Keratinocyte (primary cell): ENCODE measurements around the gene SYT11. TPM values are rescaled to one million over a fixed set of nuclear protein-coding genes. Genes with fewer than 3 reads are reported as not detected.

Experiments
- DNase-seq: peaks from one replicate; pipeline ENCODE4 v3.0.0-alpha.2; 2011; ENCODE audit warnings: low read depth, missing footprints, low spot score
- FAIRE-seq: peaks from 2 replicates; lab custom pipeline; 2011; peaks lifted over from hg19 to GRCh38; lab: Jason Lieb, UNC
- H2AFZ ChIP-seq: 2 replicates; pipeline ENCODE4 v1.6.0; 2012; ENCODE audit warnings: low read length, control low read depth, inconsistent platforms; ENCODE audit not compliant: control insufficient read depth
- H3K27ac ChIP-seq: 2 replicates; pipeline ENCODE4 v1.5.1; 2011; ENCODE audit warnings: low read length; ENCODE audit not compliant: control insufficient read depth, insufficient read depth
- H3K27me3 ChIP-seq: 3 replicates; pipeline ENCODE4 v1.6.0; 2011; ENCODE audit warnings: low read length; ENCODE audit not compliant: control insufficient read depth, insufficient read depth; ENCODE audit errors: extremely low read depth
- H3K36me3 ChIP-seq, 2 experiments: 2 replicates in 1 of 2; 3 replicates in 1 of 2; pipeline ENCODE4 v1.5.1; 2011; ENCODE audit warnings: low read length in 2 of 2, mild to moderate bottlenecking in 1 of 2; ENCODE audit not compliant: control insufficient read depth in 2 of 2, insufficient read depth in 2 of 2; ENCODE audit errors: extremely low read depth in 1 of 2
- H3K4me1 ChIP-seq: 3 replicates; pipeline ENCODE4 v1.5.1; 2011; ENCODE audit warnings: low read length; ENCODE audit not compliant: control insufficient read depth, insufficient read depth; ENCODE audit errors: extremely low read depth
- H3K4me2 ChIP-seq: 3 replicates; pipeline ENCODE4 v1.6.0; 2011; ENCODE audit warnings: low read depth, low read length; ENCODE audit not compliant: control insufficient read depth, insufficient read depth; ENCODE audit errors: extremely low read depth
- H3K4me3 ChIP-seq, 3 experiments: fragments of 200-600 bp in 1 of 3; sonication (generic) in 1 of 3; 2 replicates in 2 of 3; 3 replicates in 1 of 3; pipeline ENCODE4 v1.5.1; 2011 to 2016; ENCODE audit warnings: low read length in 3 of 3, mild to moderate bottlenecking in 3 of 3, control low read depth in 2 of 3, inconsistent platforms in 1 of 3, low read depth in 1 of 3, mixed read lengths in 1 of 3, mixed run types in 1 of 3, moderate library complexity in 1 of 3; ENCODE audit not compliant: control insufficient read depth in 2 of 3, insufficient read depth in 2 of 3; ENCODE audit errors: extremely low read depth in 1 of 3
- H3K79me2 ChIP-seq: 2 replicates; pipeline ENCODE4 v1.6.0; 2012; ENCODE audit warnings: low read length; ENCODE audit not compliant: control insufficient read depth, insufficient read depth
- H3K9ac ChIP-seq: 3 replicates; pipeline ENCODE4 v1.6.0; 2011; ENCODE audit warnings: low read length; ENCODE audit not compliant: control insufficient read depth, insufficient read depth; ENCODE audit errors: extremely low read depth
- H3K9me1 ChIP-seq: 3 replicates; pipeline ENCODE4 v1.6.0; 2011; ENCODE audit warnings: low read length; ENCODE audit not compliant: control insufficient read depth, insufficient read depth; ENCODE audit errors: extremely low read depth
- H3K9me3 ChIP-seq: 2 replicates; pipeline ENCODE4 v1.5.1; 2012; ENCODE audit warnings: low read depth, low read length; ENCODE audit not compliant: control insufficient read depth
- H4K20me1 ChIP-seq: 3 replicates; pipeline ENCODE4 v1.6.0; 2011; ENCODE audit warnings: low read length; ENCODE audit not compliant: control insufficient read depth, insufficient read depth; ENCODE audit errors: extremely low read depth
- CTCF ChIP-seq, 3 experiments: IDR thresholded peaks in 1 of 3; conservative IDR thresholded peaks in 1 of 3; optimal IDR thresholded peaks in 1 of 3; 2 replicates in 2 of 3; 3 replicates in 1 of 3; pipeline versions ENCODE3 to v1.5.1; 2011; ENCODE audit warnings: low read length in 3 of 3, mild to moderate bottlenecking in 3 of 3, moderate library complexity in 2 of 3, control low read depth in 1 of 3, inconsistent platforms in 1 of 3; ENCODE audit not compliant: insufficient read depth in 2 of 3; ENCODE audit errors: extremely low read depth in 1 of 3
- EZH2 ChIP-seq: IDR thresholded peaks from one replicate; pipeline ENCODE4 v1.6.1; 2012; ENCODE audit warnings: inconsistent platforms, mild to moderate bottlenecking, low read length, moderate library complexity
- dilution Hi-C: fragments of 300-500 bp; cut with MboI; formaldehyde crosslinking; loops from one replicate; pipeline ENCODE4 v1.7.0; 2020; ENCODE audit warnings: low sequenced_read_pairs; ENCODE audit not compliant: extremely low pct_ligation_motif_present
- polyA plus RNA-seq, 5 experiments: library from polyadenylated mRNA; depleted of rRNA in 3 of 5; stranded (reverse) in 3 of 5; stranded (forward) in 1 of 5; unstranded in 1 of 5; fragments of >200 nt; gene quantifications; 1 replicate in 1 of 5; 2 replicates in 3 of 5; 3 replicates in 1 of 5; pipeline versions ENCODE4 v1.2.1 to v1.2.3, GENCODE V29; 2011 to 2012; ENCODE audit warnings: missing spikeins in 2 of 5, low read depth in 1 of 5, low replicate concordance in 1 of 5

The SYT11 gene
- polyA plus RNA-seq, 1 donor (not counting 4 experiments of a cell fraction or from before 2014, with no cell fraction given) = 0.08 TPM

GRCh38 chr1:155844860-155845421 is 14.4 kb upstream of the SYT11 start:
- H3K4me1 ChIP-seq = no peaks in the 10 kb centered on the region
- DNase-seq = no peak
- H3K9me1 ChIP-seq = no peaks in the 10 kb centered on the region
- no peak overlapping the region for H3K27ac ChIP-seq
- H3K4me3 ChIP-seq = no peak overlapping the region
- peaks cover 60% of the 10 kb centered on the region for H3K79me2 ChIP-seq
- H2AFZ ChIP-seq = no peak overlapping the region
- no peak overlapping the region for H3K4me2 ChIP-seq
- H3K9ac ChIP-seq = no peak overlapping the region
- H4K20me1 ChIP-seq = no peaks in the 10 kb centered on the region
- dilution Hi-C loops = no loop called here
- TF ChIP-seq EZH2 = no peak
- TF ChIP-seq CTCF (optimal IDR thresholded peaks at IDR 0.05 in 1 of 3, IDR thresholded peaks at IDR 0.05 in 1 of 3, conservative IDR thresholded peaks at IDR 0.05 in 1 of 3; ENCODE audit: extremely low read depth in 1 of 3, insufficient read depth in 2 of 3, low read length in 3 of 3) = no peak
- H3K36me3 ChIP-seq = peaks cover 6 to 9% of the 10 kb centered on the region in 2 experiments
- FAIRE-seq = no peak
- no peaks in the 10 kb centered on the region for H3K27me3 ChIP-seq
- H3K9me3 ChIP-seq = no peaks in the 10 kb centered on the region

GRCh38 chr1:155847823-155848529 is 11.4 kb upstream of the SYT11 start:
- no peak overlapping the region for H3K4me3 ChIP-seq
- no peak for DNase-seq
- peaks cover 75% of the 10 kb centered on the region for H3K79me2 ChIP-seq
- H3K4me2 ChIP-seq = no peak overlapping the region
- no peak overlapping the region for H2AFZ ChIP-seq
- dilution Hi-C loops = no loop called here
- no peaks in the 10 kb centered on the region for H3K27me3 ChIP-seq
- no peak for TF ChIP-seq EZH2
- TF ChIP-seq CTCF (optimal IDR thresholded peaks at IDR 0.05 in 1 of 3, IDR thresholded peaks at IDR 0.05 in 1 of 3, conservative IDR thresholded peaks at IDR 0.05 in 1 of 3; ENCODE audit: extremely low read depth in 1 of 3, insufficient read depth in 2 of 3, low read length in 3 of 3) = no peak
- no peaks in the 10 kb centered on the region for H3K9me1 ChIP-seq
- H3K4me1 ChIP-seq = no peaks in the 10 kb centered on the region
- no peak overlapping the region for H3K27ac ChIP-seq
- peaks cover 10 to 12% of the 10 kb centered on the region in 2 experiments for H3K36me3 ChIP-seq
- H3K9ac ChIP-seq = no peak overlapping the region
- no peaks in the 10 kb centered on the region for H4K20me1 ChIP-seq
- H3K9me3 ChIP-seq = no peaks in the 10 kb centered on the region
- no peak for FAIRE-seq
